GM19452 (cell line): Measurements from ENCODE around the gene SBNO2.

ENCODE experiments used
- ATAC-seq: cut with Tn5 transposase; IDR thresholded peaks from one replicate; pipeline ENCODE4 v1.9.1; 2021; ENCODE audit not compliant: unreplicated experiment

Gene SBNO2

GRCh38 chr19:1169921-1170885 is 3.9 kb downstream of the SBNO2 start:
- no peak for ATAC-seq

- no peak for ATAC-seq
Measured at GRCh38 chr19:1169411-1169791, 4.7 kb downstream of the SBNO2 start.

DNA sequence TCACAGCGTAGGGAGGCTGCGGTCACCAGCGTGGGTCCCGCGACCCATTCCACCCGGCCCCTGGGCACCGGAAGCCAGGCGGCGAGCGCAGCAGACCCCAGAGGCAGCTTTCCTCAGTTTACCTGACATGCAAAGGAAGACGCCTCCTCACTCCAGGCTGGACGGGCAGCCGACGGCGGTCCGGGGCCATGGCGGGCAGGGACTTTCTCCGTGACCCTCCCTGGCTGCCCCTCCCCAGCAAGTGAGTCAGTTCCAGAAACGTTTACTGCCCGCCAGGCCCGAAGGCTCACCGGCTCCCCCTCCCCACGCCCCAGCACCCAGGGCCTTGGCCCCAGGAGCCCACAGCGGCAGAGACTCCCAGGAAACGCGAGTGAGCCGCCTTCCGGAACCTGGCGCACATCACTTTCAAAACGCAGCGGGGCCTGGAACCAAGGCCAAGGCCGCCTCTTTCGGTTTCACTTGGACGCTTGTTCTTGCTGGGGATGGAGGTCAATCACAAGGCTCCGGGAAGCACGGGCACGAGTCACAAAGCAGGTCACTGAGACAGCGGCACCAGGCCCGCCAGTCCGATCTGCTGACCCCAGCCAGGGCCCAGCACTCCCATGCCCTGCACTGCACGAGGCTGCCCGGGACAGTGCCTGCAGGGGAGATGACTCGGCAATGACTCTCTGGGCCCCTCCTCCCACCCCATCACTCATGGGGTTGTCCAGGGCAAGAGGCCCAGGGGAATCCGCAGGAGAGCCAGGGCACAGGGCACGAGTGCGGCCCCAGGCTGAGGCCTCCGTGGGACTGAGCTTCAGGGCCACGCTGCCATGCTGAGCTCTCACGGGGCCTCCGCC is 5.3 kb downstream of the SBNO2 start:
- no peak for ATAC-seq

DNA sequence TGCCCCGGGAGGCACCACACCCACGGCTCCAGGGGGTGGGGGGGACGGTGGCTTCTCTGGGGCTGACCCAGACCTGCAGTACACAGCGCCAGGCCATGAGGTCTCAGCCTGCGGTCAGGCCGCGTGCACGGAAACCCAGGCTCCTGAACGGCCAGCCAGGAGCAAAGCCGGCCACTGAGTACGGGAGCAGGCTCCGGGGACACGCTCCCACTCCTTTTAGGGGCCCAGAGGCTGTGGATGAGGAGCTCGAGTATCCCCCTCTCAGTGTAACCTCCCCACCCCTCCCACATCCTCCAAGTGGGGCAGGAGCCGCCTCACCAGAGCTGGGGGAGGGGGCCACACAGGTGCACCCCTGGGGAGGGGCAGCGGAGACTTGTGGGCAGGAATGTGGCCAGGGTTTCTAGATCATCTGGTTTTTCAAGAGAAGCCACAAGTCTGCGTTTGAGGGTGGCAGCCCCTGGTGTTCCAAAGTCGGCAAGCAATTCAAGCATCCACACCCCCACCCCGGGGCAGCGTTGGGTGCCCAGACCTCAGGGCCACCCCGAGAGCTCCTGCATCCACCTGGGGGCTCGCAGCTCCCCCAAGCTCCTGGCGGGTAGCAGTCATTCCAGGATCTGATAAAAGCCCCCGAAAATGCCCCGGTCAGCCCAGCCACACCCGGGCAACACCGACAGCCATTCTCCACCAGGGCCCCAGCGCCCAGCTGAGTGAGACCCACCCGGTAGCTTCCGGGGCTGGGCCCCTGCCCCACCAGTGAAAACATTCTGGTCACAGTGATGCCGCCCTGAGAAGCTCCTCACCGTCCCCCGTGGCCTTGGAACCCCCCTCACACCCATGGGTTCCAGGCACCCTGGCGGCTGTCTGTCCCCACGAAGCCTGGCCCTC is 6.1 kb downstream of the SBNO2 start:
- ATAC-seq = no peak

GRCh38 chr19:1166872-1167573 is 7.0 kb downstream of the SBNO2 start:
- ATAC-seq = no peak

DNA sequence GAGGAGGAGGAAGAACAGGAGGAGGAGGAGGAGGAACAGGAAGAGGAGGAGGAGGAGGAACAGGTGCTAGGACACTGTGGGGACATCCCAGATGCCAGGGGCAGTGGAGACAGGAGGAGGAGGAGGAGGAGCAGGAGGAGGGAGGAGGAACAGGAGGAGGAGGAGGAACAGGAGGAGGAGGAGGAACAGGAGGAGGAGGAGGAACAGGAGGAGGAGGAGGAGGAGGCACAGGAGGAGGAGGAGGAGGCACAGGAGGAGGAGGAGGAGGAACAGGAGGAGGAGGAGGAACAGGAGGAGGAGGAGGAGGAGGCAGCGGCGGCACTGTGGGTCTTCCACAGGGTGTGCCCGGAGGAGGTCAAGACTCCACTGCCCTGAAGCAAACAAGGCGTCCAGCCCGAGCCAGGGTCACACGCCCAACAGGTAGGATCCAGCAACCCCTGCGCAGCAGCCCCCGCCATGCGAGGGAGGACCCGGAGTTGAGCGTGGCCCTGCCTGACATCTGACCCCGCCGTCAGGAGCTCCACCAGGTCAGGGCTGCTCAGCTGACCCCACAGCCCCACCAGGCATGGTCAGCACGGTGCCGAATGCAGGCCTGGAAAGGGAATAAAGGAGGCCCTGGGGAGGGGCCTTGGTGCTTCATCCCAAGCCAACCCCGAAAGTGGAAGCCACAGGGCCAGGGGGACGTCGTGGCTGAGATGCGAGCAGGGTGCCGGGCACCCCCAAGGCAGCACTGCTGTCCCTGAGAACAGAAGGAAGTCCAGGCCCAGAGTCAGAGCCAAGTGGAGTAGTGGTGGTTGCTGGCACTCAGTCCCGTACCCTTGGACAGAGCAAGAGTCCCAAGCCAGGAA is 9.2 kb downstream of the SBNO2 start:
- ATAC-seq = no peak

GRCh38 chr19:1163934-1164683 is 10.0 kb downstream of the SBNO2 start:
- no peak for ATAC-seq

DNA sequence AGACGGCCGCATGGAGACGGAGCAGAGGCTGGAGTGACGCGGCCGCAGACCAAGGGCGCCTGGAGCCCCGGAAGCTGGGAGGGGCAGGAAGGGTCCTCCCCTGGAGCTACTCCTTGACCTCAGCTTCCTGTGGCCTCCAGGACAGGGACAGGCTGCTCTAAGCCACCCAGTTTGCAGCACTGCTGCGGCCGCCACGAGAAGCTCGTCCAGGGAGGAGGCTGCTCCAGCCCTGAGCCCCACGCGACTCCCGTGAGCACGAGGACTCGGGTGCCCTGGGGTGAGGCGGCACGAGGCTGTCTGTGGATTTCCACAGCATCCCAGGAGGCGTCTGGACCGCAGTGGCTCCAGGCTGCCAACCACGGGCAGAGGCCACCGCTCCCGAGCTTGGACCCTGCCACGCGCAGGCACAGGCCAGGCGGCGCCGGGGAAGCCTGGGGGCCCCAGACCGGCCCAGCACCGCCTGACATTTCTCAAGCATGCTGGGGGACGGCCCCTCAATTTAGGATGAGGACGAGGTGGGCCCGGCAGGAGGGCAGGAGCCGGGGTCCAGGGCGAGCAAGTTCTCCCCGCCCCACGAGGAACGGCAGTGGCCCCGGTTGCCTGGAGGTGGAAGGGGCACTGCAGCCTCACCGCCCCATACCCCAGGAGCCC is 10.7 kb downstream of the SBNO2 start:
- ATAC-seq = no peak

- no peak for ATAC-seq
Measured at GRCh38 chr19:1162404-1163282, 11.4 kb downstream of the SBNO2 start.

GRCh38 chr19:1161716-1162115 is 12.4 kb downstream of the SBNO2 start:
- ATAC-seq = no peak

- no peak for ATAC-seq
Measured at GRCh38 chr19:1159864-1160595, 14.0 kb downstream of the SBNO2 start.

GRCh38 chr19:1158885-1159448 is 15.1 kb downstream of the SBNO2 start:
- no peak for ATAC-seq

- ATAC-seq = no peak
Measured at GRCh38 chr19:1157931-1158884, 15.9 kb downstream of the SBNO2 start.

DNA sequence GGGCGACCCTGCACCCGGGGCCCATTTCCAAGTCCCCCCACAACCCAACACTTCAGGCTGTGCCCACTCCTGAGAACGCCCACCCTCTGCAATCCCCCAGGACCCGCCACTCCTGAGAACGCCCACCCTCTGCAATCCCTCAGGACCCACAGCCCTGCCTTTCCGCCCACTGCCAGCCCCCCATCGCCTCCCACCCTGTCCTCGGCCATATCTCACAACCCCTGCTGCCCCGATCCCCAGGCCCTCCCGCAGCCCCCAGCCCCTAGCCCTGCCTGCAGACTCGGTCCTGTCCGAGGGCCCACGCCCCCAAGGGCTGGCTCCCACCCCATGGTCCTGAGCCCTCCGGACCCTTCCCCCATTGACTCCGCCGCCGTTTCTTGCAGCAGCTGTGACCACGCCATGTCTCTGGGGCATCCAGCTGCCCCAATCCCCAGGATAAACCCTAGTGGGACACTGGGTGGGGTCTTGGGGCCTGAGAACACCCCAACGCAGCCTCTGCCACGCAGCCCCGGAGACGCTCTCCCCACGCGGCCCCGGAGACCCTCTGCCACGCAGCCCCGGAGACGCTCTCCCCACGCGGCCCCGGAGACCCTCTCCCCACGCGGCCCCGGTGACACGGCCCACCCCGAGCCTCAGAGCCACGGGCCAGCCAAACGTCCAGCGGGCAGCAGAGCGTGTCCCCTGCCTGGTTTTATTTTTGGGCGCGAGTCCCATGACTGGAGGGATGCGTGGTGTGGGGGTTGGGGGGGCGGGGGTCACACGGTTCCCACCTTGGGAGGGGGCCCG is 17.0 kb downstream of the SBNO2 start:
- ATAC-seq = no peak
